ENCODE data around the gene MICAL2.

GRCh38 chr11:12196872-12197271 lies 86.5 kb downstream of the MICAL2 start:
- TF ChIP-seq, protein P1, sequence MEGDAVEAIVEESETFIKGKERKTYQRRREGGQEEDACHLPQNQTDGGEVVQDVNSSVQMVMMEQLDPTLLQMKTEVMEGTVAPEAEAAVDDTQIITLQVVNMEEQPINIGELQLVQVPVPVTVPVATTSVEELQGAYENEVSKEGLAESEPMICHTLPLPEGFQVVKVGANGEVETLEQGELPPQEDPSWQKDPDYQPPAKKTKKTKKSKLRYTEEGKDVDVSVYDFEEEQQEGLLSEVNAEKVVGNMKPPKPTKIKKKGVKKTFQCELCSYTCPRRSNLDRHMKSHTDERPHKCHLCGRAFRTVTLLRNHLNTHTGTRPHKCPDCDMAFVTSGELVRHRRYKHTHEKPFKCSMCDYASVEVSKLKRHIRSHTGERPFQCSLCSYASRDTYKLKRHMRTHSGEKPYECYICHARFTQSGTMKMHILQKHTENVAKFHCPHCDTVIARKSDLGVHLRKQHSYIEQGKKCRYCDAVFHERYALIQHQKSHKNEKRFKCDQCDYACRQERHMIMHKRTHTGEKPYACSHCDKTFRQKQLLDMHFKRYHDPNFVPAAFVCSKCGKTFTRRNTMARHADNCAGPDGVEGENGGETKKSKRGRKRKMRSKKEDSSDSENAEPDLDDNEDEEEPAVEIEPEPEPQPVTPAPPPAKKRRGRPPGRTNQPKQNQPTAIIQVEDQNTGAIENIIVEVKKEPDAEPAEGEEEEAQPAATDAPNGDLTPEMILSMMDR (conservative IDR thresholded peaks at IDR 0.05; ENCODE audit: low read length): no peak
- TF ChIP-seq EZH2phosphoT487 (IDR thresholded peaks at IDR 0.05; ENCODE audit: borderline replicate concordance, low read depth, low read length): no peak

Measured in OCI-LY7 (cell line).